HG02970 (cell line): ENCODE results near the gene FFAR1.

Experiments used
- ATAC-seq: cut with Tn5 transposase; IDR thresholded peaks from one replicate; pipeline ENCODE4 v1.9.1; 2021; ENCODE audit warnings: mild to moderate bottlenecking, moderate library complexity, moderate number of reproducible peaks; ENCODE audit not compliant: unreplicated experiment, low FRiP score

Gene FFAR1

DNA sequence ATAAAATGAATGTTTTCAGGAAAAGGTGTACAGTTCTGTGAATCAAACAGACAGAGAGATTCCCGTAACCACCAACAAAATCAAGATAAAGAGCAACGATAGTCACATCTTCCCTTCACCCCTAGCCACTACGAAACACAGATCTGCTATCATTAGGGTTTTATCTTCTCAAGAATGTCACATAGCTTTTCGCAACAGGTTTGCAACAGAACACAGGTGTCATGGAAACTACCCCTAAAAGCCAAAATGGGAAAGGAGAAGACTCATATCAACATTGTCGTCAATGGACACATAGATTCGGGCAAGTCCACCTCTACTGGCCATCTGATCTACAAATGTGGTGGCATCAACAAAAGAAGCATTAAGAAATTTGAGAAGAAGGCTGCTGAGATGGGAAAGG lies 34.2 kb downstream of the FFAR1 start:
- no peak for ATAC-seq

DNA sequence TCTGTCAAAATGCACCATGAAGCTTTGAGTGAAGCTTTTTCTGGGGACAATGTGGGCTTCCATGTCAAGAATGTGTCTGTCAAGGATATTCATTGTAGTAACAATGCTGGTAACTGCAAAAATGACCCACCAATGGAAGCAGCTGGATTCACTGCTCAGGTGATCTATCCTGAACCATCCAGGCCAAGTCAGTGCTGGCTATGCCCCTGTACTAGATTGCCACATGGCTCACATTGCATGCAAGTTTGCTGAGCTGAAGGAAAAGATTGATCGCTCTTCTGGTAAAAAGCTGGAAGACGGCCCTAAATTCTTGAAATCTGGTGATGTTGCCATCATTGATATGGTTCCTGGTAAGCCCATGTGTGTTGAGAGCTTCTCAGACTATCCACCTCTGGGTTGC lies 35.8 kb downstream of the FFAR1 start:
- no peak for ATAC-seq

- no peak for ATAC-seq
Observed at GRCh38 chr19:35388277-35389054, 40.8 kb downstream of the FFAR1 start.

GRCh38 chr19:35389192-35389861 lies 41.6 kb downstream of the FFAR1 start:
- ATAC-seq = no peak

DNA sequence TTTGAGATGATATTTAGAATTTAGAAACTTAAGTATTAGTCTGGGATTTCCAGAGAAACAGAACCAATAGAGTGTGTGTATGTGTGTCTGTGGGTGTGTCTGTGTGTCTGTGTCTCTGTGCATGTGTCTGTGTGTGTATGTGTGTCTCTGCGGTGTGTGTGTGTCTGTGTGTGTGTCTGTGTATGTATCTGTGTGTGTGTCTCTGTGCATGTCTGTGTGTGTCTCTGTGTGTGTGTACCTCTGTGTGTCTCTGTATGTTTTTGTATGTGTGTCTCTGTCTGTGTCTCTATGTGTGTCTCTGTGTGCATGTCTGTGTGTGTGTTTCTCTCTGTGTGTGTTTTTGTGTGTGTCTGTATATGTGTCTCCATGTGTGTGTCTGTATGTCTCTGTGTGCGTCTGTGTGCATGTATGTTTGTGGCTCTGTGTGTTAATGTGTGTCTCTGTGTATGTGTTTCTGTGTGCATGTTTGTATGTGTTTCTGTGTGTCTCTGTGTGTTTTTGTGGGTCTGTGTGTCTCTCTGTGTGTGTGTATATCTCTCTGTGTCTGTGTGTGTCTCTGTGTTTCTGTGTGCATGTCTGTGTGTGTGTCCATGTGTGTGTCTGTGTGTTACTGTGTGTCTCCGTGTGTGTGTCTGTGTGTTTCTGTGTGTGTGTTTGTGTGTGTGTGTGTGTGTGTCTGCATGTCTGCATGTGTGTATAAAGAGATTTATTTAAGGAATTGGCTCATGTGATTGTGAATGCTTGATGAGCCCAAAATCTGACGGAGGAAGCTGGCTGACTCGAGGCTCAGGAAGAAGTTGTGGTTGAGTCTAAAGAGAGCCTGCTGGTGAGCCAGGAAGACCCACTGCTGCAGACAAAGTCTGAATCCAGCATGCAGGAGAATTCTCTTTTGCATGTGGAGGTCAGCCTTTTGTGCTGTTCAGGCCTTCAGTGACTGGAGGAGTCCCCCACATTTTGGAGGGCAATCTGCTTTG lies 45.3 kb downstream of the FFAR1 start:
- ATAC-seq = no peak

- no peak for ATAC-seq
Observed at GRCh38 chr19:35395382-35396199, 47.9 kb downstream of the FFAR1 start.

GRCh38 chr19:35396240-35396885 lies 48.7 kb downstream of the FFAR1 start:
- ATAC-seq = no peak

DNA sequence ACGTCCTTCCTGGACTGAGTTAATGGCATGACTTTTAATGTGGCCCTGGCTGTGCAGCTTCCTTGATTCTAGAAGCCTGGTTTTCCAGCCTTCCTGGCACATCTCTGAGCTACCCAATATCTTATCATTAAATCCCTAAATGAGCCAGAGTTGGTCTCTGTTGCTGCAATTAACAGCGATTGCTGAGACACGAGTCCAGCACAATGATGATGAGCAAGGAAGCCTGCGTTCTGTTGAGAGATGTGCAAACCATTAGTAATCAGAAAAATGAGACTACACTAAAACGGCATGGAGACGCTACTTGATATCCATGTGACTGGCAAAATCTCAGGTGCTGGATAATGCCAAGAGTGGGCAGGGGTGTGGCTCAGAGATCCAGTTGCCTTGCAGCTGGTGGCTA lies 49.4 kb downstream of the FFAR1 start:
- no peak for ATAC-seq
